A673 (cell line): Measurements from ENCODE around the gene VMAC.

Source experiments
- CTCF ChIP-seq: fragments of 300-800, 200-600 bp; sonication (generic); conservative IDR thresholded peaks from 2 replicates; pipeline ENCODE4 v1.5.1; 2017; ENCODE audit warnings: low read depth, mild to moderate bottlenecking, antibody characterized with exemption, low read length, moderate library complexity, mixed read lengths
- EZH2 ChIP-seq: fragments of 200-600 bp; sonication (generic); IDR thresholded peaks from 2 replicates; pipeline ENCODE4 v1.6.1; 2017; ENCODE audit warnings: borderline replicate concordance, low read depth, mild to moderate bottlenecking, mixed read lengths, antibody characterized with exemption, low read length; ENCODE audit not compliant: poor library complexity, severe bottlenecking

- TF ChIP-seq CTCF (no peak), EZH2 (no peak)
These were observed 28.1 kb downstream of the VMAC start for GRCh38 chr19:5932609-5933262.
